Renal cortex interstitium (tissue), 15 donors: ENCODE measurements around the gene ABCB9. TPM values are rescaled to one million over a fixed set of nuclear protein-coding genes. Genes with fewer than 3 reads are reported as not detected.
"Not testable (repeated sequence)": the region's sequence is repeated elsewhere in the genome, so short reads cannot be mapped to it uniquely, and the experiment has no call there.

Experiments
- DNase-seq, 11 donors: peaks; one replicate each; pipeline ENCODE4 v3.0.0-alpha.2; 2013; ENCODE audit warnings: low read depth in 9 of 11, low spot score in 4 of 11; ENCODE audit errors: extremely low read depth in 1 of 11
- long read RNA-seq, 16 experiments: transcript quantifications; one replicate each; lab custom pipeline, GENCODE V29; 2026
- polyA plus RNA-seq, 3 donors: library from polyadenylated mRNA; unstranded; fragments of 120-200 nt; gene quantifications; one replicate each; pipeline ENCODE4 v1.2.1, GENCODE V29; 2013; ENCODE audit not compliant: insufficient read length in 3 of 3

ABCB9 gene
- polyA plus RNA-seq: 10 to 100 TPM in 1 of 3 donors, 1 to 10 TPM in 2; 5.0 to 10.4 (median 7.5) TPM
- long read RNA-seq, donor 1: 0 reads
- long read RNA-seq, donor 2, partial matches to known transcripts: 154 of 225 reads
- long read RNA-seq, donor 2, other reads (novel, unspliced or antisense): 68 of 225 reads
- long read RNA-seq, donor 3, partial matches to known transcripts: 170 of 309 reads
- long read RNA-seq, donor 3, other reads (novel, unspliced or antisense): 137 of 309 reads
- long read RNA-seq, donor 4, partial matches to known transcripts: 214 of 265 reads
- long read RNA-seq, donor 4, other reads (novel, unspliced or antisense): 51 of 265 reads
- long read RNA-seq, donor 5: 0 reads
- long read RNA-seq, donor 6, partial matches to known transcripts: 198 of 271 reads
- long read RNA-seq, donor 6, other reads (novel, unspliced or antisense): 73 of 271 reads
- long read RNA-seq, donor 7, partial matches to known transcripts: 242 of 333 reads
- long read RNA-seq, donor 7, other reads (novel, unspliced or antisense): 91 of 333 reads
- long read RNA-seq, donor 8, partial matches to known transcripts: 272 of 402 reads
- long read RNA-seq, donor 8, other reads (novel, unspliced or antisense): 130 of 402 reads
- long read RNA-seq, donor 9, partial matches to known transcripts: 166 of 236 reads
- long read RNA-seq, donor 9, other reads (novel, unspliced or antisense): 70 of 236 reads
- long read RNA-seq, donor 10, partial matches to known transcripts: 168 of 233 reads
- long read RNA-seq, donor 10, other reads (novel, unspliced or antisense): 65 of 233 reads
- long read RNA-seq, donor 11, partial matches to known transcripts: 142 of 252 reads
- long read RNA-seq, donor 11, other reads (novel, unspliced or antisense): 108 of 252 reads
- long read RNA-seq, donor 12, partial matches to known transcripts: 111 of 173 reads
- long read RNA-seq, donor 12, other reads (novel, unspliced or antisense): 62 of 173 reads
- long read RNA-seq, donor 13: 0 reads
- long read RNA-seq, donor 14, partial matches to known transcripts: 211 of 346 reads
- long read RNA-seq, donor 14, other reads (novel, unspliced or antisense): 135 of 346 reads
- long read RNA-seq, donor 15, partial matches to known transcripts: 0 of 2 reads
- long read RNA-seq, donor 15, other reads (novel, unspliced or antisense): 0 of 2 reads
- long read RNA-seq, donor 16, partial matches to known transcripts: 749 of 1,029 reads
- long read RNA-seq, donor 16, other reads (novel, unspliced or antisense): 278 of 1,029 reads

DNA sequence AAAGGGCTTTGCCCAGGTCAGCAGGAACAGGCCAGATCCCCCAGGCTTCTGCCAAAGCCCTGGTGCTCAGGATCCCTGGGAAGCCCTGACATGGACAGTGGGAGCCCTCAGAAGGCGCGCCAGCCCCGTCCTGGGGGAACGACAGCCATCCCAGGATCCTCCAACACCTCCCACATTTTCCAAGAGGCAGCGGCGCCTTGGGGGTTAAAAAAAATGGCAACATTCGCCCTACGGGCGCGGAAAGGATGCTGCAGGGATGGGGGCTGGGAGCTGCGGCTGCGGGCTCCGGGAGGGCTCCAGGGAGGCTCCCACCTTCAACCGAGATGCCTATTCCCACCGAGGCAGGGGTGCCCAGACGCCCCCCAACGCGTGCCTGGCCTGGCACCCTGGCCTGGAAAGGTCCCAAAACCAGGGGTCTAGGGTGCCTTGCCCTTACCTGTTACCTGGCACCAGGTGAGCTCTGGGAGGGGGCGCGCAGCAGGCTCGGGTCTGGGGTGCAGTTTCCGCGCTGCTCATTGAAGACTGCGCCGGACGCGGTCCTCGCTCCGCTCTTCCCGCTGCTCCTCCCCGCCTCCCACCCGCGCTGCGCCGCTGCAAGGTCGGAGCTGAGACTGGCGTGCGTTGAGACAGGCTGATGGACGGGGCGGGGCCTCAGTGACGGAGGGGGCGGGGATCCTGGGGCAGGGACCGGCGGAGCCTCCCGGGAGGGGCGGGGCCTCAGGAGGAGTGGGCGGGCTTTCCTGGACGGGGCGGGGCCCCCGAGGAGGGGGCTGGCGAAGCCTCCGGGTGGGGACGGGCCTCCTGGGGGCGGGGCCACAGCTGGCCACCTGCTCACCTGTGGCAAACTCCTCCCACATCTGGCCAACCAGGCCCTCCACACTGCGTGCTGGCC, at the start of gene ABCB9:
ABCB9 (minus strand) TSS at position 613 of the 892 bp plus-strand sequence. CDS start 6,228 bp downstream, outside the sequence.
- DNase-seq: peak in 10 of 11 donors; percentile 69 to 89 (median 84)

- DNase-seq: not testable (repeated sequence)
Observed at GRCh38 chr12:123014473-123014872, 48.2 kb upstream of the ABCB9 start.

DNA sequence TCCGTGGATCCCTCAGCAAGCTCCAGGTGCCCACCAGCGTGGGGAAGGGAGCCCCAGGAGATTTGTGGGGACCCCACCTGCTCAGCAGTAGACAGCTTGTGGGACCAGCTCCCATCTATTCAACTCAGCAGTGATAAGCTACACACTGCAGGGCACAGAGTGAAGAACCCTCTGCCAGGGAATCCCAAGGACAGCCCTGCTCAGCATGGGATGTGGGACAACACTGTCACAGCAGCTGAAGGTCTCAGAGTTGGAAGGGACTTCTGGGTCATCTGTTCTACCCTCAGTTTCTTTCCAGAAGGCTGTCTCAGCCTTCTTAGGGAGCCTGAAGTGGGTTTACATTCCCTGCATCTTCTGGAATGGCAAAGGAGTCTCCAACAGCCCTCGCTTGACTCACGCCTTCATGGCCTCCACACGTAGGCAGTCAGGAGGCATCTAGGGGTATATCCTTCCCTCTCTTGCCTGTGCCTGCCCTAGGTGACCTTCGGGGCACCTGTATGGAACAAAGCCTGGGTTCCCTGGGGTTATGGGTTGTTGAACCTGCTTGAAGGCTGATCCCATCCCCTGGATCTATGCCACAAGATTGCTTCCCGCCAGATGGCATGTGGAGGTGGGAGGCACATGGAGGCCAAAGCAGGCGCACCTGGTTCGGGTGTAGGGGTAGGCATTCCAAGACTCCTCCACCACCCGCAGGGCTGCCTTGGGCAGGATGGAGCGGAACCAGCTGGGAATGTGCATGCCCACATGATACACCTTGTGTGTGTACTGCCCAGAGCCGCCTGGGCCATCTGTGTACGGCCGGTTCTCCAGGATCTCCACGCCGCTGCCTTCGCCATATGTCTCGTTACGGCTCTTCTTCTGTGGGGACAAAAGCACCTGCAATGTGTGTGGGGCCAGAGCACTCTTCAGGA, 47.2 kb upstream of the ABCB9 start:
- no peak for DNase-seq

DNA sequence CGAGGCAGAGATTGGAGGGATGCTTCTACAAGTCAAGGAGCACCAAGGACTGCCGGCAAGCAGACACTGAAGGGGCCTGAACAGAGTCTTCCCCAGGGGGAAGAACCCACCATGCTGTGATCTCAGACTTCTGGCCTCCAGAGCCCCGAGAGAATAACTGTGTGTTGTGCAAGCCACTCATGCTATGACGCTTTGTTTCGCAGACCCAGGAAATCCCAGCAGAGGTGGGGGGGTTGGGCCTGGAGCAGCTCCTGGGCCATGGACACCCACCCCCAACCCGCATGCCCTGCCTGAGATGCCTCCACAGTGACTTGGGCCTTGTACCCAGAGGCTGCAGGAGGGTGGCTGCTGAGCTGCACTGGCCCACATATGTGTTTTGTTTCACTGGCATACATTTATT, 45.4 kb upstream of the ABCB9 start:
- no peak for DNase-seq

DNA sequence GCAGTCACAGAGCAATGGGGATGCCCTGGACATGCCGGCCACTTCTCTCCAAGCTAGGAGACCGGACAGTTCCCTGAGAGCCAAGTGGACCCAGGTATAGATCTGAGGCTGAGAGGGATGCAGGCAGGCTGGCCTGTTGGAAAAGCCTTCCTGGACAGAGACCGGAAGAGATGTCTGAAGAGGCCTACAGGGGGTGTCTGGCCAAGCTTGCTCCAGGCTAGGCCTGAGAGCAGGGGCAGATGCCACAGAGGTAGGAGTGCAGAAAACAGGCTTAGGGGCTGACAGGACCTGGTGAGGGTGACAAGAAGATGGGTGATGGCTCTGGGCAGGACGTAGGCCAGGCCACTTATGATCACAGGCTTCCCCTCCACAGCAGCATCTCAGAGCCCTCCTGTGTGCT, 44.4 kb upstream of the ABCB9 start:
- no peak for DNase-seq

- no peak for DNase-seq
Observed at GRCh38 chr12:123010110-123010509, 43.8 kb upstream of the ABCB9 start.

DNA sequence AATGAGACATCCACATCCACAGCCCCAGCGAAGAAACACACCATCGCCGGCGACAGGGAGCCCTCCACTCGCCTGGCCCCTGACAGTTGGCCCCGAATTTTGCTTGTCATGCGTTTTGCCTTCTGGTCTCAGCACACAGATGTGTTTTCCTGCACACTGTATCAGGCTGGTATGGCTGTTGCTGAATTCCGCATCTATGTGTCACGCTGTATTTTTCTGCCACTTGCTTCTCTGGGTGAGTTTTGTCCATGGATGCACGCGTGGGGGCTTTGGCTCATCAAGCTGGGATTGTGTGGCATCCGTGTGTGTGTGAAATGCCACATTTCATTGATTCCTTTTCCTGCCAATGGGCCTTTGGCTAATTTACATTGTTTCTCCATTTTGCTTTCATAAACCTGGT, 40.7 kb upstream of the ABCB9 start:
- no peak for DNase-seq

DNA sequence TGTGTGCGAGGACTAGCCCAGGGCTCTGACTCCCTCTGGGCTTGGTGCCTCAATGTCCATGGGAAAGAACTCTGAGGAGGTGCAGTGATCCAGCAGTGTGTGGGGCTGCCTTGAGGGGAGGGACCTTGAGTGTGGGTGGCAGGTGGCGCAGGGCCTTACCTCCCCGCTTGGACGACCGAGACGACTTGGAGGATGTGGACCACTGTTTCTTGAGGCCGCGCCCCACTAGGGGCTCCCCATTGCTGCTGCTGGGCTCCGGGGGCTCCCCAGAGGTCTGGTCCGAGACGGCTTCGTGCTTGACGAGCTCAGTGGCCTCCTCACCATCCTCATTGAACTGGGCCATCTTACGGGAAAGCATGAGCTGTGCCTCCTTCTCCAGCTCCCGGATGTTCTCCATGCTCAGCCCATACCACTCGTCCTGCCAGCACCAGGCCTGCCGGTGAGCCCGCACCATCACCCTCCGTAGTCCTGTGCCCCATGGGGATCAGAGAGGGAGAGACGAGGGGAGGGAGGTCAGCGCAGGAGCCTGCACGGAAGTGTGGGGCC, 38.9 kb upstream of the ABCB9 start:
- no peak for DNase-seq

DNA sequence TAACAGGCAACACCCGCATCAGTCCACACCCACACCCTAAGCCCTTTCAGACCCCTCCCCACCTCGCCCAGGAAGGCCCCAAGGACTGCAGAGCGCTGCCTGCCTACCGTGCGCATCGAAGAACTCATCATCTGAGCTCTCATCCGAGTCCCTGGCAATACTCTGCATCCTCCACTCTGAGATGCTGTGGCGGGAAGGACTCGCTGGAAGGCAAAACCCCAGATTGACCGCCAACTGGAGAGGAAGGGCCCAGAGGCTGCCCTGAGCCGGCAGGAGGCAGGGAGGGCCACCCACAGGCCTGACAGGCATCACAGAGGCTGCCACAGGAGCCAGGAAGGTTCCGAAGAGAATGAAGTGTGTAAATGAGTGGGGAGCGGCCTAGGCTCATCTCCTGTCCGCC, 38.0 kb upstream of the ABCB9 start:
- DNase-seq: no peak

GRCh38 chr12:123003257-123003656, 37.0 kb upstream of the ABCB9 start:
- no peak for DNase-seq

DNA sequence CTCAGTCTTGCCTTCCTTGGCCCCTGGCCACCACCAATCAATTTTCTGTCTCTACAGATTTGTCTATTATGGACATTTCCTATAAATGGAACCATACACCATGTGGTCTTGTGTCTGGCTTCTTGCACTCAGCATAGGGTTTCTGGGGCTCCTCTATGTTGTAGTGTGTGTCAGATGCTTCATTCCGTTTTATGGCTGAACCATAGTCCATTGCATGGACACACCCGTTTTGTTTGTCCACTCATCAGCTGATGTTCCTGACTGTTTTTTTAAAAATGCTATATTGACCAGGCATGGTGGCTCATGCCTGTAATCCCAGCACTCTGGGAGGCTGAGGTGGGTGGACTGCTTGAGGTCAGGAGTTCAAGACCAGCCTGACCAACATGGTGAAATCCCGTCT, 35.2 kb upstream of the ABCB9 start:
- DNase-seq: no peak

- no peak for DNase-seq
Observed at GRCh38 chr12:123000578-123000977, 34.3 kb upstream of the ABCB9 start.

- DNase-seq: no peak
Observed at GRCh38 chr12:122999986-123000420, 33.7 kb upstream of the ABCB9 start.

DNA sequence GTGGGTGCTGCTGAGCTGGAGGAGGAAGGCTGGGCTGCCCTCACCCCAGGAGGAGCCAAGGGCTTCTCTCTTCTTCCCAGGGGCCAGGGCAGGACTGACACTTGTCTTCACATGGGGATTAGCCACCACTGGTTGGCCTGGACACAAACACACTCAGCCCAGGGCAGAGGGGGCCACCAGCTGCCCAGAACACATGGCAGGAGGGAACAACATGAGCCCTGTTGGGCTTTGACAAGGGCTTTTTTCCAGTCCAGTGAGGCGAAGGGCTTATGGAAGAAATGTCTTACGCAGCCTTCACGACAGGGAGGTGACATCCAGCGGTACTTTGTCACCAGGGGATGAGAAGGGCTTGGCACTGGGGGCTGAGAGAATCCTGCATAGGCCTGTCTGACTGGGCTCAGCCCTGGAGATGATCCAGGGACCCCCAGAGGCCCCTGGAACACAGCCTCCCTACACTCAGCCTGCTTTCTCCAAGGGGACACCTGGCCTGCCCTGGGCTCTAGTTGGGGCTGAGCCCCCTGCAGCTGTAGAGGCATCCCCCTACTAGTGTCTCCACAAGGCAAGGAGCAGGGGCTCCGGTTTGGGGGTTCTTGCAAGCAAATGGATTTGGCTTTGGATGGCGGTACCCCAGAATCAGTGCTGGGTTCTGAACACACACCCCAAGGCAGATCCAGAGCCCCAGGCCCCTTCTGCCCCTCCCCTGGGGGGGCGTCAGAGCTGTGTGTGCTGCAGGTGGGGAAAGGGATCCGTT, 33.1 kb upstream of the ABCB9 start:
- no peak for DNase-seq

DNA sequence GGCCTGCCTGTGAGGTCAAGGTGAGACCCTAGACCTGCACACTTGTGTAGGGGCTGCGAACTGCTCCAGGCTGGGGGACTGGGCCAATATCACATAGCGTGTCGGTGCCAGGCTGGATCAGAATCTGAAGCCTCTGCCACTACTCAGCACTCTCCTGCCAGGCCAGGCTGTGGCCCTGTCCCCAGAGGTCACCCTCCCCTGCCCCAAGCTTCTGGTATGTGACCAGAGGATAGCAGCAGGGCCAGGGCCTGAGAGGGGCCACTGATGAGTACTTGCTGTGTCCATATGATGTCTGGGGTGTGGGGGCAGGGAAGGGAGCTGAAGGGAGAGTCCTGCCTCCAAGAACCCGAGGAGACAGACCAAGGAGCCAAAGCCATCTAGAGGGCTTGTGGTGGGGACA, 32.1 kb upstream of the ABCB9 start:
- DNase-seq: no peak
